KG1 (cell line): Measurements from ENCODE around the gene MAP4K4.

ENCODE experiments used
- DNase-seq: peaks from one replicate; lab custom pipeline; 2025; lab: John Stamatoyannopoulos, UW

Gene MAP4K4

DNA sequence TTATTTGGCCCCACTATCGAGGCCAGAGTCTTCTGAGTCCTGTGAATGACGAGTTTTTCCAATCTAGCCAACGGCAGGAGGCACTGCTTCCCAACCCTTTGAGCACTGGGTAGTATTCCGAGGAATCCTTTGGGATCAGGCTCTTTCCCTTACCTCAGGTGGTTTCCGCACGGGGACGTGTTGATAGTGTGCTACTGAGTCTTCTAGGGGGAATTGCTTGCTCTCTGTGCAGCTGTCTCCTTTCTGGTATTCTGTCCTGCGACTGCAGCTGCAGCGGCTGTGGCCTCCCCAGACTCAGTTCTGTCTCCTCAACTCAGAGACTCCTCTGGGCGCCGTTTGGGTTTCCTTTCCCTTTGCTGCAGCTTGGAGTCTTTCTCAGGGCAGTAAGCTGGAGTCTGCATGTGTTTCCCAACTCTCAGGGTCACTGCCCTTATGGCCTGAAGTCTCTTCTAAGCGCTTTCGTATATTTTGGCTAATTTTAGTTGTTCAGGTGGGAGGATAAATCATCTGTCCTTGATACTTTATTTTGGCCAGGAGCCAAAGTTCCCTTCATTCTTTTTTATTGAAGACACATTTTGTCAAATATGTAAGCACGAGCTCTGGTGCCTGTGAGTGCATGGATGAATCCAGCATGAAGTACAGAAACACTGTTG lies 118.4 kb downstream of the MAP4K4 start:
- no peak for DNase-seq

DNA sequence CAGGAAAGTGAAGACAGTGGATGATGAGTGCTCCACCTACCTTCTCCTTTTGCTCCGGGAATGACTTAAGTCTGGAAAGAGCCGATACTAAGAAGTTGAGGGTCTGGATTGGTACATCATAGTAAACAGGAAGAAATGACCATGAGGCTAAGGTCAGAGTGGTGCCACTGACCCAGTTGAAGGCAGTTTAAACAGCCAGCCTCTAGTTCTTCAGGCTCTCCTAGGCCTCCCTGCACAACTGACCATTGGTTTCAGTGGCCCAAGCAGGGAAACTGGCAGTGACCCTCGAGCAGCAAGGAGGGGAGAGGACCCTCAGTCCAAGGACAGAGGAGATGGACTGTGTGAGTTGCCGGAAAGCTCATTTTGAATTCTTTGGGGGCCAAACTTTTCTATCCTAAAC lies 119.1 kb downstream of the MAP4K4 start:
- no peak for DNase-seq

DNA sequence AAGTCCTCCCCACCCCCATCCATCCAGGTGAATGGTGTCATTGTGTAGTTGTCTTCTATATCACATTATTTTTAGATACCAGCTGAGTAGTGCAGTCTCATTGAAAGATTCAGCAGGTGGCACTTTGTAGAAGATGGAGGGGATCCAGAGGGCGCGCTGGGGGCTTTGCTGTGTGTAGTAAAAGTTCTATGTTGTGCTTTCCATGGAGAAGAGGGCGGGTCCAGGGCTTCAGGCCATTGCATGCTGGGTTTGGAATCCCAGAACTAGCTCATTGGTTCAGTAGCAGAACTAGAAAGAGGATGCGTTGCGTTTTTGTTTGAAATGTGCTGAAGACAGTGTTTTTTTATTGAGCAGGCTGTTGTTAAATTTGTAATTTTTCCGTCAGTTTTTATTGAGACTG lies 120.0 kb downstream of the MAP4K4 start:
- DNase-seq: no peak

DNA sequence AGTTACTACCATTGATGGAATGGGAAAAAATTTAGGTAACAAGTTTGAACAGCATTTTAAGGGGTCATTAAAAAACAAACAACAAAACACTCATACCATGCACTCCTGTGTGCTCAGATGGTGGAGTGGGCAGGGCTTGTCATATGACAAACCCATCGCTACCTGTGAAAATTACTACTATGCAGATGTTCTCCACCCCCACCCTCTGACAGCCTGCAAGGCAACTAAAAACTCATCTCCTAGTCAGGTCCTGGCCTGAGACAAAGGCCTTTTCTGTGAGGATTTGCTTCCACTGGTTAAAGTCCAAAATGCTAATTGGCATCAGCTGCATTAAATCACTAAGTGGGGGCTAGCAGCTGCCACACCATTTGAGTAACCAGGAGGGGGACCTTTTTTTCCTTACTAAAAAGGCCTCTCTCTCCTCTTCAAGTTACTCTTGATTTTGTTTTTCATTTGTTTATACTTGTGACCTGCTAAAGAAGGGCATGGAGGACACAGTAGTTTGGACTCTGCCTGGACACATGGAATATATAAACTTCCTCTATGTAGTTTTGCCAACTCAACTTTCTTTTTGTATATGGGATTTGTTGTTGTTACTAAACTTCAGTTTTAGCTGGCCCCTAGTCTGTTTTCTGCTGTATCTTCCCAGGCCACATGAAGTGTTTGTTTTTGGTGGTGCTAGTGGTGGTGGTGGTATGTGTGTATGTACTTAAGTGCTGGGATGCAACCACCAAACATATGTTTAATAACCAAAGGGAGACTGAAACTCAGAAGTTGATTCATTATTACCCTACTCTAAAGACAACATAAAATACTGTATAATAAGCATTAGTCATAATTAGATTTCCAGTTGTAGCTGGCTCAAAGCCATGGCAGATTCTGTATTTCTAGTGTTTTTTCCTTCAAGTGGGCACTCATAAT lies 121.3 kb downstream of the MAP4K4 start:
- no peak for DNase-seq

DNA sequence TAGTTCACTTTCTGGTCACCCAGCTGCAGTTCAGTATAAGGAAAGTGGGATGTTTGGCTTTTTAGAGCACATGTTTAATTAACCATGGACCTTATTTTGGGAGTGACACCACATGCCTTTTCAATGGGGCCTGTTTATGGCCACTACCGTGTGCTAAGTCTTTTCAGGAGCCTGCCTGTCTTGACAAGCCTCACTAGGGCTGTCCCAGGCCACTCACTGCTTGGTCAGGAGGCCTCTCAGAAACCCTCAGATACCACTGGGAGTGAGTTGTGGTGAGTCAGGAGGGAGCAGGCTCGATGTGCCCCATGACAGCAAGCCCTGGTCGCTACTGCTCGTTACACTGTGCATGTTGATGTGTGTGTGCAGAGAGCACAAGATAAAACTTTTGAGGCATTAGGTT lies 123.0 kb downstream of the MAP4K4 start:
- DNase-seq: no peak

DNA sequence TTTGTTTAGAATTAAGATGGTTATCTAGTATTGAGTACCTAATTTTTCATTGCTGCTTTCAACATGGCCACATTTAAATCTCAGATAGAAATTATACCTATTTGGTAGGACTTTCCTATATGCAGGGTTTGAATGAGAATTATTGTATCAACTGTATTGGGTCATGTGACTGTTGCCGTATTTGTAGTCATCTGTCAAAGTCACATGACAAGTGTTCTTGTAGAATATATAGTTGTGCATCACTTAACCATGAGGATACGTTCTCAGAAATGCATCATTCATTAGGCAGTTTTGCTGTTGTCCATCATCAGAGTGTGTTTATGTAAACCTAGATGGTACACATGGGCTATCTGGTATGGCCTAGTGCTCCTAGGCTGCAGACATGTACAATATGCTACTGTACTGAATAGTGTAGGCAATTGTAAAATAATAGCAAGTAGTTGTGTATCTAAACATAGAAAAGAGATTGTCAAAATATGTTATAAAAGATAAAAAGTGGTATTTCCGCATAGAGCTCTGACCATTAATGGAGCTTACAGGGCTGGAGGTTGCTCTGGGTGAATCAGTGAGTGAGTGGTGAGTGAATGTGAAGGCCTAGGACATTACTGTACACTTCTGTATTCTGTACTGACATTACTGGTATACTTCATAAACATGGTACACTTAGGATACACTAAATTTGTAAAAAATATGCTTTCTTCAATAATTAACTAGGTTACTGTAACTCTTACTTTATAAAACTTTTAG lies 123.7 kb downstream of the MAP4K4 start:
- DNase-seq: no peak

DNA sequence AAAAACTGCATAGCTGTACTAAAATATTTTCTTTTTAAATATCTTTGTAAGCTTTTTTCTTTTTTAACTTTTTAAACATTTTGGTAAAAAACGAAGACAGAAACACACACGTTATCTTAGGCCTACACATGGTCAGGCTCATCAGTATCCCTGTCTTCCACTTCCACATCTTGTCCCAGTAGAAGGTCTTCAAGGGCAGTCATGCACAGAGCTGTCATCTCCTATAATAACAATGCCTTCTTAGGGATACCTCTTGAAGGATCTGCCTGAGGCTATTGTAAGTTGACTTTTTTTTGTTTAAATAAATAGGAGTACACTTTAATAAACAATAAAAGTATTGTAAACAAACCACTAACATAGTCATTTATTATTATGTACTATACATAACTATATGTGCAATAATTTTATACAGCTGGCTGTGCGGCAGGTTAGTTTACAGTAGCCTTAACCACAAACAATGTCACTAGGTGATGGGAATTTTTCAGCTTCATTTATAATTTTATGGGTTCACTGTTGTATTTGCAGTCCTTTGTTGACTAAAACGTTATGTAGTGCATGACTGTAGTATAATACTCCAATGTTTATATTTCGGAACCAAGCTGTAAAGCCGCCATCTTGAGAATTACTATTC lies 124.4 kb downstream of the MAP4K4 start:
- DNase-seq: no peak

DNA sequence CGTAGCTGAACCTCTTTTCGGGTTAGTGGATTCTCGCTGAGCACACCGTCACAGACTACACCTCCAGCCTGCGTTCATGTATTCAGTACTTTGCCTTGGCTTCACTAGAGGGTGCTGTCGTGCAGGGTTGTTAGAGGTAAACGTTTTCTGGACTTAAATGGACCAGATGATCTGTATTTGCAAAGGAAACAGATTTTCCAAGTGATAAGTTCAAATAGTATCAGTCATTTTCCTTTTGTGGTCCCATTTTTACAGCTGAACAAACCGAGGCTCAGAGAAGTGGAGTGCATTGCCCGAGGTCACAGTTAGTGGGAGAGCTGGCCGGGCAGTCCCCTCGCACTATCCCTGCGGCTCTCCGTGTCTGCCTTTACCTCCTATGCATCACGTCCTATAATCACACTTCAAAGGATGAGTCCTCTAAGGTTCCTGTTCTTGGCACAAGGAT lies 125.9 kb downstream of the MAP4K4 start:
- DNase-seq: peak; percentile 35

DNA sequence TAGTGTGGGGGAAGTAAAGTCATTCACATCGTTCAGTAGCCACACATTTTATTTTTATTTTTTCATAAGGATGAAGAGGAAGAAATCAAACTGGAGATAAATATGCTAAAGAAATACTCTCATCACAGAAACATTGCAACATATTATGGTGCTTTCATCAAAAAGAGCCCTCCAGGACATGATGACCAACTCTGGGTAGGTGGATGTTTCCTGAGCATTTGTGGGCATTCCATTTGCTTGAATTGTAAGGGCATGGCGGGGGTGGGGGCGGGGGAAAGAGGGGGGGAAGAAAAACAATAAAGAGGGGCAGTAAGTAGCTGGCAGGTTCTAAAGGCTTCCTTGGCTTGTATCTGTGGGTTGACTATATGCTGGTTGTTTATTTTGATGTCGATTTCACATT lies 126.4 kb downstream of the MAP4K4 start:
- DNase-seq: no peak

DNA sequence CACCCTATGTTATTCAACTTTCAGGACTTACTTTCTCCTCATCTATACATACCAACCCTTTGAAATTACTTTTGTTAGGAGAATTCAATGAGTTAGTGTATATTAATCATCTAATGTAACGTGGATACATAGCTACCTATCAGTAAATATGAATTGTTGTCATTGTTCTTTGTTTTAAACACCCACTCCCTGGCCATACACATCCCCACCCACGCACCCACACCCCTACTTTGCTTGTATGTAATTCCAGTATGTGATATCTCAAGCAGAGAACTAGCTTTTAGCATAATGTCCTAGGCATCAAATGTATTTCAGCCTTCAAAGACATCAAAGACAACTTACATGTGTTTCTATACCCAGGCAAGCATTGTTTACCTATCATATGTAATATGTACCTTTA lies 129.2 kb downstream of the MAP4K4 start:
- no peak for DNase-seq

DNA sequence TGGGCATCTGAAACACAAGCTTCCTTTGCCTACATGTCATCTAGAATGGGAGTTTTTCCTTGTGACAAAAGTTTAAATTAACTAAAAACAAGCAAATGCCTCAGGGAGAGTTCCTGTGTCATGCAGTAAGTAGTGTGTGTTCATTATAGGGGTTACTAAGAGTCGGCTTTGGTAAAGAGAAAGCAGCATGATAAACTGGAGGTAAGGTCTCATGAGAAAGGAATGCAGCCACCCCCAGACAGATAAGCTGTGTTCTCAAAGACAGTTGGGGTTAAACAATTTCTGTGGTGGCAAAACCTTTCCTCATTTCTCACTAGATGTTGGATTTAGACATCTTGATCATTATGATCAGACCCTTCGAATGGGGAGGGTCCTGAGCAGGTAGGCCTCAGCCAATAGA lies 129.7 kb downstream of the MAP4K4 start:
- no peak for DNase-seq

DNA sequence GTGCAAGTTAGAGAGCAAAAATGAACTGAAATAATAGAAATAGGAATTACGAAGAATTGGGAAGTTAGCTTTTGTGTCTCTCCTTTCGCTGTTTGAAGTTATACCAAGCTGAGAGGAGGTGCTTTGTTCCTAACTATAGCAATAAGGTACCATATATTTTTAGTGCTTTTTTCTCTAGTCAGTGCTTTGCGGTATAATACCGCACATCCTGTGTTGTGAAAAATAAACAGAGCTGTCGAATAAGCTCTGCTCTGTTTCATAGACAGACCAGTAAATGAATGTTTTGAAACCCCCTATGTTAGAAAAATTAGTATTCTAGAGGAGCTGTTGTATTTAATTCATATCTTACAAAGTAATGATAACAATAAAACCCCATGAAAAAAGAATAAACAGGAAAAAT lies 130.8 kb downstream of the MAP4K4 start:
- DNase-seq: no peak

DNA sequence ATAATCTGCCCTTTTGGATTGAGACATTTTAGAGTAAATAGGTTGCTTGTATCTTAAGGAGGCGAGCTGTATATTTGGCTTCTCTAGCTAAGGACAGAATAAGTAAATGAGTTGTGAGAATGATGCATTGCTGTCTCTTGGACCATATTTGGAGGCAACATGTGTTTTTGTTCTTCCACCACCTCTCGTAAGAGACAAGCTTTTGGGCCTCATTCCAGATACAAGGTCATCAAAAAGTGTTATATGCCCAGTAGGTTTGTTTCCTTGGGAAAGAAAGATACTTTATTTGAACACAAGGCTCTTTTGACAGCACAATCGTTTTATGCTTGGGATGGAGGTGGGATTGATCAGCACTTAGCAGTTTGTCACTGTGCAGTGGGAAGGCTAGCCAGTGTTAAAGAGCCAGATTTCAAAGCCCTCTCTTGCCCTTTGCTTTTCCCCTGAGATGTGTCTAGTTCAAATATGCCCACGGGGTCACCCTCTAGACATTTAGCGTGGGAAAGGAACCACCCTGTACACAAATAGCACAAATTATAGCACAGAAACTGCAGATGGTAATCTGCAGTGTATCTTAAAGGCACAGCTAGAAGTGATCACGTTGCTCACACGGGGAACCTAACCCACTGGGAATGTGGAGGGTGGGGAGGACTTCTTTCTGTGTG lies 131.3 kb downstream of the MAP4K4 start:
- no peak for DNase-seq

DNA sequence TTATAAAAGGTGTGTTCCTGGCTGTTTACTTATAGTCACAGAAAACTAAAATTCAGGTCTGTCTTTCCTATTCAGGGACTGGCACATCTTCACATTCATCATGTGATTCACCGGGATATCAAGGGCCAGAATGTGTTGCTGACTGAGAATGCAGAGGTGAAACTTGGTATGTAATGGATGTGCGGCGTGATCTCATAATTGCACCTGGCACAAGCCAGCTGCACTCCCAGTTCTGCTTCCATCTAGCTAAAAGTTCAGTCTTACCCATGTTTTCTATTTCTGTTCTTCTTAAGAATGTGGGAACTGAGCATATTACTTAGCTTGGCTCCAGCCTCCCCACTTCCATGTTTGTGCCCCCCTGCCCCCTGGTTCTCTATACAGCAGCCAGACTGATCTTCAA lies 131.9 kb downstream of the MAP4K4 start:
- DNase-seq: no peak

DNA sequence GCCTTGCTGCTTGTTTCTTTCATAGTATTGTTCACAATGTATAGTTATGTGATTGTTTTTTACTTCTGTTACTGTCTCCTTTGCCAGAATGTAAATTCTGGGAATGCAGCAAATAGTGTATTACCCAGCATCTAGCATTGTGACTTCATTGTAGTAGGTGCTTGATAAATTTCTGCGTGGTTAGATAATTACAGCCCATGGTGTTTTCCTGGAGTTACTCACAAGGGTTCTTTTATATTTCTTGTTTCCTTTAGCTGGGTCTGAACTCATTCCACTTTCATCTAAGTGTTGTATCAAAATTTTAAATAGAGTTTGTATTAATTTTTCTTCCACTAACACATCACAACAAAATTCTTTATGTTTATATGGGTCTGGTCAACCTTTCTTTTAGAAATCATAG lies 132.6 kb downstream of the MAP4K4 start:
- no peak for DNase-seq

DNA sequence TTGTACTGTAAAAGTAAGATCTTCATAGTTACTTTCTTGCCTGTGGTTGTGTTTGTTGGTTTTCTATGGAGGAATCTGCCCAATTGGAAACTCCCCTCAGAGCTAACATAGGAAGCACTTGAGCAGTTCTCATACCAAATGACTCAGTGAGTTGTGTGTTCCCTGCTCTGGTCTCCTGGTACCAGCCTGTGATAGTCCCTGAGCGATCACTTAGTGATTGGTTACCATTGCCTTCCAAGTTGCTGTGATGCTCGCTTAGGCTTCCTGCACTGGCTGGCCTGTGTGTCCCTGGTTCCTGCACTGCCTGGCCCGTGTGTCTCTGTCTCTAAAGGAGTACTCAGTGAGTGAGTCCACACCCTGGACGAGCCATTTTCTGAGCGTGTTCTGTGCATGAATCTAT lies 133.0 kb downstream of the MAP4K4 start:
- no peak for DNase-seq

DNA sequence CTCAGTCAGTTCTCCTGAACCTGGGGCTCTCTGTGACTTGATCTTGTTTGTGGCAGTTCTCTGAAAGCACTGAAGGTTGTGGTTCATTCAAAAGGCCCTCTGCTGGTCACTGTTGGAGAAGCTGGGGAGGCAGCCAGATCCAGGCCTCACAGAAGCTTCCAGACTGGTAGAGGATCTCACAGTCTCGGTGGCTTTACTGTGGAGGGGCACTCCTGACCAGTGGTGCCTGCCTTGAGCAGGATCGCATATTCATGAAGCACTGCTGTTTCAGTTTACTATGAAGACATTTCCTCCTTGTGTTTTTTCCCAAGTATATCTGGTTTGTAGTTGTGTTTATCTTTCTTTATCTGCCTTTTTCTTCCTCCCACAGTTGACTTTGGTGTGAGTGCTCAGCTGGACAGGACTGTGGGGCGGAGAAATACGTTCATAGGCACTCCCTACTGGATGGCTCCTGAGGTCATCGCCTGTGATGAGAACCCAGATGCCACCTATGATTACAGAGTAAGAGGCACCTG lies 133.9 kb downstream of the MAP4K4 start:
- peak; percentile 20 for DNase-seq

DNA sequence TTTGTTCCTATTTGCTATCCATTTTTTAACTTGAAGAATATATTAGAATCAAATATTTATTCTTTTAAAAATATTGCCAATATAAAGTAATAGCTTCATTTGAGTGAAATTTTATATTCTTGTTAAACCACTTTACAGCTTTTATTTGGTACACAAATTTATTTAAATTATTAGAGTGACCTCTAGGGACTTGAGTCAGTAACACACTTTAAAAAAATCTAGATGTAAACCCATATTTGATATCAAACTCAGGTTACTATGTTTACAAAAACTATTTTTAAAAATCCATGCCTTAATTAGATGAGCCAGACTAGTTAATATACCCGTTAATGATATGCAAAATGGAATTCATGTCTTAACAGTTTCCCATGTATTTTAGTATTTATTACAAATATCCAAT lies 134.6 kb downstream of the MAP4K4 start:
- no peak for DNase-seq

DNA sequence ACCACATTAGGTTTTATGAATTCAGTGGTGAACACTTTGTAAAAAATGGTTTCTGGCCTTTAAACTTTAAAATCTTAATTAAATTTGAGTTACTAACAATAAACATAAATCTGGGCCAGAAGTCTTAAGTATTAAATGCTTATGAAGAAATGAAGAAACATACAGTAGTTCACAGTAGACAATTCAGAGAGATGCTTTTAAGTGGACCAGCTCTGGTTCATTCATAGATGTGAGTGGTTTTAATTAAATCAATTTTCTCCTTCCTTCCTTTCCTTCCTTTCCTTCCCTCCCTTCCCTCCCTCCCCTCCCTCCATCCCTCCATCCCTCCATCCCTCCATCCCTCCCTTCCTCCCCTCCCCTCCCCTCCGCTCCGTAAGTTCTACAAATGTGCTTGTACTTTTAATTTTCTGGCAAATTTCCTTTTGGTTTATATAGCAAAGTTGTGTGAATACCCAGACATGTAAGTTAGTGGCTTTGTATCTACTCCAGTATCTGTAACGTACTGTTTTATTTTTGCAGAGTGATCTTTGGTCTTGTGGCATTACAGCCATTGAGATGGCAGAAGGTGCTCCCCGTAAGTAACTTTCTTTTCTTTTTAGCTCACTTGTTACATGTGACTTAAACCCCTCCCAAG lies 136.5 kb downstream of the MAP4K4 start:
- DNase-seq: no peak

DNA sequence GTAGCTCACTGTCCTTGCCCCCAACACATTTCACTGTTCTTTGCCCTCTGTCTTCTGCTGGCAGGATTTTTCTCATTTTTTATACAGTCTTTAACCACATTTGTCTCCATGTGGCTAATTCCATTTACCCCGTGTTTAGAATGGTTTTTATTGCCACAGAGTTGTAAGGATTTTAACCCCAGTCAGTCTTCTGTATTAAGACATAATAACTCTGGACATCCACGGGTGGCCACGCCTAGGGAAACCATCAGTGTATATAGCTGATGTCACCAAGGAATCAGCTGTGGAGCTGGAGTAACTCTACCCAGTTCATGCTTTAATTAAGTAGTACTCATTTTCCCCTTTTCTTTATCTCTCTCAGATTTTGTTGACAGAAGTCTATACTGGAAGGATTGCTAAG lies 139.8 kb downstream of the MAP4K4 start:
- DNase-seq: no peak

DNA sequence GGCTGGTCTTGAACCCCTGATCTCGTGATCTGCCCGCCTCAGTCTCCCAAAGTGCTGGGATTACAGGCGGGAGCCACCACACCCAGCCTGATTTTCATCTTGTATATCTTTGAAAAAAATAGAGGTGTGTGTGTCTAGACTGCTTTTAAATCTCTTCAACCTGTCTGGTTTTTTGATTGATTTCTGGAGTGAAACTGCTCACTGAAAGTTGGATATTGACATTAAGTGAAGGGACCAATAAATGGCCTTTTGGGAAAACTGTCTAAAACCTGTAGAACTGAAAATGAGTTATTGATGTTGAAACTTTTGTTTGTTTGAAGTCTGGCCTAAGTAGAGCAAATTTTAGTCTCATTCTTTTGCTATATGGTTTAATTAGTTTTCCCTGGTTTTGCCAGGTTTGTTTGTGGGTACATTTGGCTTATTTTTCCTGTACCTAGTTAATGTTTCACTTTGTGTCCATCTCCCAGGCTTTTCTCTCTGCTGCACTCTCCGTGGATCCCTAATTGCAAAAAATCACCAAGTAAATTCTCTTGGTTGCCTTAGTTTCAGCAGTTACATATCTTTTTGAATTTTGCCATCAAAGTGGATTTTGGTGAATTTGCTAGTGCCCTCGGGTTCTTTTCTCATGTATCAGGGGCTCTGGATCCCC lies 144.3 kb downstream of the MAP4K4 start:
- DNase-seq: no peak
